Endothelial cell of umbilical vein (primary cell): ENCODE measurements around the gene SLC16A8. TPM values are rescaled to one million over a fixed set of nuclear protein-coding genes. Genes with fewer than 3 reads are reported as not detected.
A peak's percentile ranks its signal among the peaks of the same experiment; 100 is the strongest.

Experiments
- BruUV-seq: library from RNA; stranded (reverse); fragments of 400-500 nt; replicated peaks from 2 replicates; lab custom pipeline; 2021; lab: Mats Ljungman, UMichigan
- CTCF ChIA-PET: fragments of 300-600, 350-600 bp; sonication (Branson Sonifier 250); formaldehyde crosslinking; loops from one replicate; lab custom pipeline; 2021; ENCODE audit warnings: antibody characterized with exemption, inconsistent platforms; lab: Charles Lee
- POLR2A ChIA-PET: fragments of 300-600, 350-600 bp; sonication (Branson Sonifier 250); formaldehyde crosslinking; loops from one replicate; lab custom pipeline; 2021; ENCODE audit warnings: antibody characterized with exemption, inconsistent platforms; lab: Charles Lee
- DNase-seq: peaks from one replicate; pipeline ENCODE4 v3.0.0-alpha.2; 2011; ENCODE audit warnings: low read depth, low spot score
- FAIRE-seq: peaks from 2 replicates; lab custom pipeline; 2011; peaks lifted over from hg19 to GRCh38; lab: Jason Lieb, UNC
- H2AFZ ChIP-seq: 2 replicates; pipeline ENCODE4 v1.6.0; 2012; ENCODE audit warnings: low read depth, low read length, control low read depth, inconsistent platforms
- H3K27ac ChIP-seq: 2 replicates; pipeline ENCODE4 v1.5.1; 2011; ENCODE audit warnings: low read depth, mild to moderate bottlenecking, control low read depth, low read length, moderate library complexity; ENCODE audit not compliant: insufficient read depth
- H3K27me3 ChIP-seq, 2 experiments: 2 replicates each; pipeline versions ENCODE4 v1.6.0 to v1.6.1; 2011; ENCODE audit warnings: low read length in 2 of 2, mixed read lengths in 1 of 2; ENCODE audit not compliant: control insufficient read depth in 2 of 2, insufficient read depth in 2 of 2
- H3K36me3 ChIP-seq, 2 experiments: 2 replicates in 1 of 2; 3 replicates in 1 of 2; pipeline ENCODE4 v1.5.1; 2011; ENCODE audit warnings: low read length in 2 of 2, mild to moderate bottlenecking in 1 of 2, moderate library complexity in 1 of 2; ENCODE audit not compliant: control insufficient read depth in 2 of 2, insufficient read depth in 2 of 2; ENCODE audit errors: extremely low read depth in 1 of 2
- H3K4me1 ChIP-seq: 3 replicates; pipeline ENCODE4 v1.5.1; 2011; ENCODE audit warnings: mild to moderate bottlenecking, low read length; ENCODE audit not compliant: control insufficient read depth, insufficient read depth; ENCODE audit errors: extremely low read depth
- H3K4me2 ChIP-seq: 2 replicates; pipeline ENCODE4 v1.6.1; 2011; ENCODE audit warnings: low read length, control low read depth, mixed read lengths; ENCODE audit not compliant: insufficient read depth
- H3K4me3 ChIP-seq, 3 experiments: fragments of 200-600 bp in 1 of 3; sonication (generic), shearing (Covaris generic) in 1 of 3; replicated peaks in 1 of 3; 2 replicates each; pipeline ENCODE4 v1.5.1; 2011 to 2016; ENCODE audit warnings: control low read depth in 3 of 3, low read length in 3 of 3, mild to moderate bottlenecking in 2 of 3, inconsistent platforms in 1 of 3, low read depth in 1 of 3, moderate library complexity in 1 of 3; ENCODE audit not compliant: insufficient read depth in 1 of 3
- H3K79me2 ChIP-seq: 2 replicates; pipeline ENCODE4 v1.6.0; 2012; ENCODE audit warnings: low read length, inconsistent platforms; ENCODE audit not compliant: control insufficient read depth, insufficient read depth
- H3K9ac ChIP-seq: replicated peaks from 2 replicates; pipeline ENCODE3; 2011; ENCODE audit warnings: low read length, control low read depth; ENCODE audit not compliant: insufficient read depth; ENCODE audit errors: extremely low read depth
- H3K9me1 ChIP-seq: replicated peaks from 3 replicates; pipeline ENCODE4 v1.6.0; 2011; ENCODE audit warnings: mild to moderate bottlenecking, low read length; ENCODE audit not compliant: control insufficient read depth, insufficient read depth; ENCODE audit errors: extremely low read depth
- H3K9me3 ChIP-seq: replicated peaks from 2 replicates; pipeline ENCODE4 v1.5.1; 2012; ENCODE audit warnings: low read length, inconsistent platforms; ENCODE audit not compliant: control insufficient read depth, insufficient read depth
- H4K20me1 ChIP-seq: replicated peaks from 2 replicates; pipeline ENCODE3; 2011; ENCODE audit warnings: mild to moderate bottlenecking, low read length; ENCODE audit not compliant: control insufficient read depth, insufficient read depth; ENCODE audit errors: extremely low read depth
- CTCF ChIP-seq, 2 donors: IDR thresholded peaks; 1 replicate in 1 of 2; 2 replicates in 1 of 2; pipeline ENCODE4 v1.5.1; 2011; ENCODE audit warnings: low read length in 2 of 2, mild to moderate bottlenecking in 2 of 2, moderate library complexity in 2 of 2, control low read depth in 1 of 2, inconsistent platforms in 1 of 2, low read depth in 1 of 2; ENCODE audit not compliant: insufficient read depth in 1 of 2; ENCODE audit errors: extremely low read depth in 1 of 2
- FOS ChIP-seq: IDR thresholded peaks from 2 replicates; pipeline ENCODE4 v1.6.1; 2011; ENCODE audit warnings: mild to moderate bottlenecking, low read length, moderate library complexity, borderline replicate concordance; ENCODE audit not compliant: insufficient read depth
- GATA2 ChIP-seq: IDR thresholded peaks from 2 replicates; pipeline ENCODE4 v1.7.0; 2011; ENCODE audit warnings: low read depth, mild to moderate bottlenecking, moderate library complexity, mixed read lengths, low read length; ENCODE audit not compliant: insufficient read length, insufficient read depth
- JUN ChIP-seq: IDR thresholded peaks from 2 replicates; pipeline ENCODE4 v1.6.1; 2011; ENCODE audit warnings: borderline replicate concordance, low read depth; ENCODE audit not compliant: insufficient read length, insufficient read depth
- MAX ChIP-seq: IDR thresholded peaks from 2 replicates; pipeline ENCODE4 v1.6.1; 2011; ENCODE audit not compliant: insufficient read depth, insufficient read length
- MYC ChIP-seq: IDR thresholded peaks from one replicate; pipeline ENCODE4 v1.6.1; 2011; ENCODE audit warnings: mild to moderate bottlenecking, low read depth, low read length
- POLR2A ChIP-seq: IDR thresholded peaks from 2 replicates; pipeline ENCODE4 v1.6.1; 2012; ENCODE audit warnings: low read depth, mild to moderate bottlenecking, control low read depth, low read length
- POLR2AphosphoS5 ChIP-seq: IDR thresholded peaks from 2 replicates; pipeline ENCODE4 v1.6.1; 2012; ENCODE audit warnings: low read depth, mild to moderate bottlenecking, control low read depth, low read length, moderate library complexity; ENCODE audit not compliant: insufficient read depth
- dilution Hi-C: fragments of 300-500 bp; cut with MboI; formaldehyde crosslinking; loops from one replicate; pipeline ENCODE4 v1.15.0; 2019; ENCODE audit warnings: low sequenced_read_pairs; ENCODE audit not compliant: extremely low pct_ligation_motif_present
- intact Hi-C: fragments of 100-400 bp; cut with micrococcal nuclease; formaldehyde crosslinking; loops from one replicate; pipeline ENCODE4 v1.10.0; 2022
- polyA plus RNA-seq, 4 experiments: library from polyadenylated mRNA; depleted of rRNA in 3 of 4; stranded (reverse) in 3 of 4; unstranded in 1 of 4; fragments of >200 nt; gene quantifications; 2 replicates each; pipeline versions ENCODE4 v1.2.1 to v1.2.3, GENCODE V29; 2011 to 2012; ENCODE audit warnings: missing spikeins in 1 of 4
- total RNA-seq: library from RNA; stranded (reverse); gene quantifications from 2 replicates; pipeline ENCODE4 v1.2.3, GENCODE V29; 2021

SLC16A8 gene
- total and polyA plus RNA-seq, 2 donors (not counting 3 experiments of a cell fraction or from before 2014, with no cell fraction given): 0.14 TPM; not detected in 1

- no peaks in the 10 kb centered on the region for H3K36me3 ChIP-seq
- POLR2A ChIA-PET: no interaction called here
- no peaks in the 10 kb centered on the region for H4K20me1 ChIP-seq
- dilution Hi-C loops (no loop called here), intact Hi-C loops (no loop called here)
- H3K9me1 ChIP-seq: no peaks in the 10 kb centered on the region
- peak overlapping the region; percentile 22 for H3K9ac ChIP-seq
- H3K79me2 ChIP-seq: no peaks in the 10 kb centered on the region
- peaks cover 12% of the 10 kb centered on the region for H3K4me1 ChIP-seq
- no peaks in the 10 kb centered on the region for H3K9me3 ChIP-seq
- no peak for FAIRE-seq
- DNase-seq: no peak
- no peak overlapping the region for H3K4me3 ChIP-seq
- H2AFZ ChIP-seq: peak overlapping the region; percentile 77
- no peaks in the 10 kb centered on the region for H3K27me3 ChIP-seq
- CTCF ChIA-PET: interaction anchor here (0.9 to 1.7 kb wide), 3 partner anchors 18 to 623 kb away, joined by 3 to 24 read pairs (median 4); partner anchors contain the start of gene CBY1
- no TSS peak for BruUV-seq
- H3K4me2 ChIP-seq: no peak overlapping the region
- no peak overlapping the region for H3K27ac ChIP-seq
- TF ChIP-seq FOS: no peak
- no peak for TF ChIP-seq CTCF (IDR thresholded peaks at IDR 0.05; ENCODE audit: extremely low read depth in 1 of 2, insufficient read depth in 1 of 2, low read depth in 1 of 2, low read length in 2 of 2)
- no peak for TF ChIP-seq POLR2A
- no peak for TF ChIP-seq POLR2AphosphoS5
- TF ChIP-seq GATA2: no peak
- TF ChIP-seq MAX: no peak
- no peak for TF ChIP-seq JUN
- TF ChIP-seq MYC: no peak
Measured at GRCh38 chr22:38033522-38034277, 50.3 kb downstream of the SLC16A8 start.
